CD4-positive, alpha-beta T cell treated with Interleukin-1 beta for 1 hour (primary cell): Measurements from ENCODE around the gene DAAM2.

Source experiments
- DNase-seq, 2 donors: peaks; one replicate each; pipeline ENCODE4 v3.0.0-alpha.2; 2020 to 2022

The DAAM2 gene

GRCh38 chr6:39891353-39891752, 99.2 kb downstream of the DAAM2 start:
- no peak for DNase-seq

- DNase-seq, result no peak
Observed at GRCh38 chr6:39891976-39892375, 99.8 kb downstream of the DAAM2 start.

GRCh38 chr6:39892490-39893129, 100.4 kb downstream of the DAAM2 start:
- DNase-seq, result no peak

- no peak for DNase-seq
Observed at GRCh38 chr6:39893286-39893685, 101.1 kb downstream of the DAAM2 start.

- no peak for DNase-seq
Observed at GRCh38 chr6:39896701-39897100, 104.5 kb downstream of the DAAM2 start.

GRCh38 chr6:39897698-39898097, 105.5 kb downstream of the DAAM2 start:
- DNase-seq, result no peak

GRCh38 chr6:39898625-39899024, 106.4 kb downstream of the DAAM2 start:
- no peak for DNase-seq

GRCh38 chr6:39899554-39900295, 107.5 kb downstream of the DAAM2 start:
- no peak for DNase-seq

- no peak for DNase-seq
Observed at GRCh38 chr6:39901116-39901655, 109.0 kb downstream of the DAAM2 start.

GRCh38 chr6:39901670-39902069, 109.5 kb downstream of the DAAM2 start:
- no peak for DNase-seq

- DNase-seq, result no peak
Observed at GRCh38 chr6:39902136-39902535, 110.0 kb downstream of the DAAM2 start.

GRCh38 chr6:39902786-39903465, 110.8 kb downstream of the DAAM2 start:
- DNase-seq, result no peak

- DNase-seq, result no peak
Observed at GRCh38 chr6:39903656-39904055, 111.5 kb downstream of the DAAM2 start.

- no peak for DNase-seq
Observed at GRCh38 chr6:39904946-39905639, 112.9 kb downstream of the DAAM2 start.

GRCh38 chr6:39905640-39905975, 113.4 kb downstream of the DAAM2 start:
- no peak for DNase-seq

GRCh38 chr6:39906318-39906761, 114.2 kb downstream of the DAAM2 start:
- no peak for DNase-seq

- no peak for DNase-seq
Observed at GRCh38 chr6:39907871-39908575, 115.8 kb downstream of the DAAM2 start.

GRCh38 chr6:39908838-39909583, 116.8 kb downstream of the DAAM2 start:
- DNase-seq, result no peak

GRCh38 chr6:39909701-39910100, 117.5 kb downstream of the DAAM2 start:
- DNase-seq, result no peak

GRCh38 chr6:39910164-39910563, 118.0 kb downstream of the DAAM2 start:
- no peak for DNase-seq

GRCh38 chr6:39910744-39911143, 118.6 kb downstream of the DAAM2 start:
- no peak for DNase-seq
